HepG2 (cell line): ENCODE measurements around the gene SMARCA4. TPM values are rescaled to one million over a fixed set of nuclear protein-coding genes. Genes with fewer than 3 reads are reported as not detected.
A peak's percentile ranks its signal among the peaks of the same experiment; 100 is the strongest.

ENCODE experiments used
- EP300 ChIP-seq, 3 experiments: sonication (generic) in 1 of 3; formaldehyde crosslinking in 1 of 3; IDR thresholded peaks; 2 replicates each; pipeline versions ENCODE4 v1.5.1 to v1.6.1; 2011 to 2020; ENCODE audit warnings: low read depth in 2 of 3, low read length in 2 of 3, borderline replicate concordance in 1 of 3, improper control_type of control experiment in 1 of 3, mild to moderate bottlenecking in 1 of 3, missing genetic modification reagents in 1 of 3, moderate library complexity in 1 of 3
- GFI1 ChIP-seq: sonication (generic); formaldehyde crosslinking; IDR thresholded peaks from 2 replicates; pipeline ENCODE4 v1.5.0; 2020; ENCODE audit warnings: missing genetic modification reagents, mild to moderate bottlenecking, borderline replicate concordance
- HDAC1 ChIP-seq: sonication (generic); formaldehyde crosslinking; IDR thresholded peaks from 2 replicates; pipeline ENCODE4 v1.5.1; 2020; ENCODE audit warnings: mild to moderate bottlenecking, missing genetic modification reagents
- HNRNPK ChIP-seq: fragments of 200-400 bp; formaldehyde crosslinking; IDR thresholded peaks from 2 replicates; pipeline ENCODE4 v1.6.1; 2018; ENCODE audit warnings: low read length, low read depth, moderate library complexity, mild to moderate bottlenecking; ENCODE audit not compliant: poor library complexity, severe bottlenecking
- HOXA9 ChIP-seq: sonication (generic); formaldehyde crosslinking; IDR thresholded peaks from 2 replicates; pipeline ENCODE4 v1.8.1; 2022; ENCODE audit warnings: missing genetic modification reagents, mild to moderate bottlenecking, moderate library complexity, borderline replicate concordance
- LCORL ChIP-seq, 2 experiments: fragments of 450-650 bp in 1 of 2; sonication (generic) in 1 of 2; formaldehyde crosslinking in 1 of 2; IDR thresholded peaks; 2 replicates each; pipeline versions ENCODE4 v1.5.0 to v1.6.1; 2017 to 2020; ENCODE audit warnings: antibody characterized with exemption in 1 of 2, missing genetic modification reagents in 1 of 2
- MED8 ChIP-seq: sonication (generic); formaldehyde crosslinking; IDR thresholded peaks from 2 replicates; pipeline ENCODE4 v1.8.1; 2023; ENCODE audit warnings: mild to moderate bottlenecking, missing genetic modification reagents; ENCODE audit not compliant: insufficient replicate concordance
- MIER3 ChIP-seq: IDR thresholded peaks from 2 replicates; pipeline ENCODE4 v1.6.1; 2016; ENCODE audit warnings: missing compliant biosample characterization, borderline replicate concordance
- POLR2AphosphoS5 ChIP-seq: IDR thresholded peaks from 2 replicates; pipeline ENCODE4 v1.6.1; 2012; ENCODE audit warnings: low read depth, low read length
- RBFOX2 ChIP-seq: fragments of 200-400 bp; formaldehyde crosslinking; IDR thresholded peaks from 2 replicates; pipeline ENCODE4 v1.6.1; 2017; ENCODE audit warnings: low read depth, mild to moderate bottlenecking, low read length
- TBL1XR1 ChIP-seq: fragments of 150-350 bp; IDR thresholded peaks from 2 replicates; pipeline ENCODE4 v1.6.1; 2014; ENCODE audit warnings: borderline replicate concordance, low read length; ENCODE audit not compliant: partially characterized antibody
- TGIF2 ChIP-seq: IDR thresholded peaks from 2 replicates; pipeline ENCODE4 v1.6.1; 2016; ENCODE audit warnings: control low read depth, missing compliant biosample characterization
- TRIM24 ChIP-seq: sonication (generic); formaldehyde crosslinking; IDR thresholded peaks from 2 replicates; pipeline ENCODE4 v1.8.0; 2022; ENCODE audit warnings: mild to moderate bottlenecking, missing genetic modification reagents
- ZBTB10 ChIP-seq: sonication (generic); formaldehyde crosslinking; IDR thresholded peaks from 2 replicates; pipeline ENCODE4 v1.4.0; 2020; ENCODE audit warnings: missing genetic modification reagents, borderline replicate concordance
- ZC3H13 ChIP-seq: sonication (generic); formaldehyde crosslinking; IDR thresholded peaks from 2 replicates; pipeline ENCODE4 v1.8.1; 2023; ENCODE audit warnings: mild to moderate bottlenecking, missing genetic modification reagents, moderate library complexity
- ZFAT ChIP-seq: sonication (generic); formaldehyde crosslinking; conservative IDR thresholded peaks from 2 replicates; pipeline ENCODE4 v1.8.1; 2023; ENCODE audit warnings: missing genetic modification reagents, inconsistent platforms
- ZNF263 ChIP-seq: sonication (generic); formaldehyde crosslinking; IDR thresholded peaks from 2 replicates; pipeline ENCODE4 v1.4.0; 2020; ENCODE audit warnings: missing genetic modification reagents
- ZNF264 ChIP-seq: sonication (generic); formaldehyde crosslinking; IDR thresholded peaks from 2 replicates; pipeline ENCODE4 v1.4.0; 2020; ENCODE audit warnings: missing genetic modification reagents
- ZNF275 ChIP-seq: sonication (generic); formaldehyde crosslinking; IDR thresholded peaks from 2 replicates; pipeline ENCODE4 v1.8.0; 2022; ENCODE audit warnings: missing genetic modification reagents, mild to moderate bottlenecking, inconsistent platforms, borderline replicate concordance
- ZNF329 ChIP-seq: sonication (generic); formaldehyde crosslinking; IDR thresholded peaks from 2 replicates; pipeline ENCODE4 v1.9.0; 2021; ENCODE audit warnings: low read depth, mild to moderate bottlenecking, missing genetic modification reagents
- ZNF768 ChIP-seq: sonication (generic); formaldehyde crosslinking; IDR thresholded peaks from 2 replicates; pipeline ENCODE4 v1.4.0; 2020; ENCODE audit warnings: missing genetic modification reagents
- ZNF770 ChIP-seq: sonication (generic); formaldehyde crosslinking; IDR thresholded peaks from 2 replicates; pipeline ENCODE4 v1.5.0; 2020; ENCODE audit warnings: mild to moderate bottlenecking, missing genetic modification reagents
- ZSCAN30 ChIP-seq: sonication (generic); formaldehyde crosslinking; IDR thresholded peaks from 2 replicates; pipeline ENCODE4 v1.5.0; 2020; ENCODE audit warnings: mild to moderate bottlenecking, missing genetic modification reagents
- polyA plus RNA-seq, 8 experiments: library from polyadenylated mRNA; depleted of rRNA in 3 of 8; stranded (reverse) in 7 of 8; unstranded in 1 of 8; fragments of >200 nt; fragmentation: Illumina TruSeq in 4 of 8; extraction: Trizol in 4 of 8; gene quantifications; 2 replicates each; pipeline versions ENCODE4 v1.2.1 to v1.2.3, GENCODE V29; 2011 to 2016; ENCODE audit warnings: low read depth in 4 of 8, missing spikeins in 1 of 8, mixed read lengths in 1 of 8; ENCODE audit not compliant: insufficient read depth in 1 of 8
- total RNA-seq, 5 experiments: library from RNA; depleted of rRNA; stranded (reverse); fragments of >200 nt; fragmentation: Illumina TruSeq; extraction: Trizol; gene quantifications; 2 replicates each; pipeline ENCODE4 v1.2.3, GENCODE V29; 2016; ENCODE audit warnings: low read depth in 1 of 5

SMARCA4 gene
- total and polyA plus RNA-seq, 2 of the 13 experiments (the other 11 are each of a cell fraction or from before 2014, with no cell fraction given) = 25.4 to 45.9 TPM

GRCh38 chr19:11089254-11090013, 128.6 kb downstream of the SMARCA4 start, which contains the start of gene LDLR (continued):
- TF ChIP-seq ZBTB10 (no peak), HOXA9 (CRISPR knock-in tag) (no peak), ZNF329 (CRISPR knock-in tag) (peak; percentile 100), POLR2AphosphoS5 (peak; percentile 95), ZNF768 (CRISPR knock-in tag) (peak; percentile 58; the same call in 1 of the 2 replicates), MED8 (peak; percentile 29), ZSCAN30 (CRISPR knock-in tag) (no peak), ZNF264 (CRISPR knock-in tag) (no peak), HNRNPK (no peak), ZFAT (CRISPR knock-in tag) (no peak), HDAC1 (CRISPR knock-in tag) (peak; percentile 40), MIER3 (CRISPR knock-in tag) (no peak; the same call in 1 of the 2 replicates), LCORL (IDR thresholded peaks at IDR 0.05) (no peak), LCORL (CRISPR knock-in tag; IDR thresholded peaks at IDR 0.05) (peak; percentile 23; the same call in 1 of the 2 replicates), GFI1 (CRISPR knock-in tag) (peak; percentile 19), ZC3H13 (peak; percentile 57; the same call in 1 of the 2 replicates), ZNF770 (CRISPR knock-in tag) (peak; percentile 86), TRIM24 (no peak), RBFOX2 (peak; percentile 79), ZNF263 (CRISPR knock-in tag) (0 out of 2 replicates have a peak, but pooled peaks have one; percentile 8), TGIF2 (CRISPR knock-in tag) (peak; percentile 90), TBL1XR1 (peak; percentile 48), EP300 (IDR thresholded peaks at IDR 0.05; ENCODE audit: low read depth in 2 of 2, low read length in 2 of 2) (peak; percentile 16 to 64; a peak in 3 of 4 replicates), EP300 (CRISPR knock-in tag; IDR thresholded peaks at IDR 0.05; ENCODE audit: borderline replicate concordance) (peak; percentile 15; the same call in 1 of the 2 replicates), ZNF275 (CRISPR knock-in tag) (no peak)
